ENCODE results near the gene RIT2.

Gene RIT2

GRCh38 chr18:43080671-43081070 lies 34.8 kb downstream of the RIT2 start:
- no peak for DNase-seq

DNA sequence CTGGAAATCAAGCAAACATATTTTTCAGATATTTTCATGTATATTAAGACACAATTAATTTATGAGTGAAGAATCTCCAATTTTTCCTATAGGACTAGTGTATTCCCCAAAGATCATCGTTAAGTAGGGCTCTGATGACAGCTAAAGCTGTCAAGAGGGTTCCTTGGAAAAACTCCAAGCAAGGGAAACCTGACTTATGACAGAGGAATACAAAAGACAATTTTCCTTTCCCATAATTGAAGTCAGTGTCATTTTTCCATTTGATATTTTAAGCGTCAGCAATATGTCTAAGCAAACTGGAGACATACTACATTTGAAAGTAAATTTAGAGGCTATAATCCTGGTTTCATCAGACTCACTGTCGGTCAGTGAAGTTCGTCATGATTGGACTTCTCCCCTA lies 36.1 kb downstream of the RIT2 start:
- DNase-seq = no peak

- DNase-seq = no peak
These were observed 36.9 kb downstream of the RIT2 start for GRCh38 chr18:43078478-43079092.

- no peak for DNase-seq
These were observed 37.8 kb downstream of the RIT2 start for GRCh38 chr18:43077510-43078308.

GRCh38 chr18:43073771-43074170 lies 41.7 kb downstream of the RIT2 start:
- no peak for DNase-seq

DNA sequence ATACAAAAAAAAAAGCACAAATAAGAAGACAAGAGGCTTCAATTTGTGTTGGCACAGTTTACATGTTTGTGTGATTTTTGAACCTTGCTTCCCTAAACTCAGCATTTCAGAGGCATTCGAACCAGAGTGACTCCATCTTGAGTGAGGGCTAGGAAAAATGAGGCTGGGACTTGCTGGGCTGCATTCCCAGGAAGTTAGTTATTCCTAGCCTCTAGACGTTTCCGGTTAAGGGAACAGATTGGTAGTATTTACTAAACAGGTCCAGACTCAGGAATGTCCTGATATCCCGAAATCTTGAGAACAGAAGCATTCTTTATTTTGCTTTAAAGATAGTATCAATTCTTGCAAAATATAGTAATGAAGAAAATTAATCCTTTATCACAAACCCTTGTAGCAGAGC lies 46.7 kb downstream of the RIT2 start:
- no peak for DNase-seq

GRCh38 chr18:43067570-43067969 lies 47.9 kb downstream of the RIT2 start:
- no peak for DNase-seq

- no peak for DNase-seq
These were observed 53.7 kb downstream of the RIT2 start for GRCh38 chr18:43061816-43062215.

DNA sequence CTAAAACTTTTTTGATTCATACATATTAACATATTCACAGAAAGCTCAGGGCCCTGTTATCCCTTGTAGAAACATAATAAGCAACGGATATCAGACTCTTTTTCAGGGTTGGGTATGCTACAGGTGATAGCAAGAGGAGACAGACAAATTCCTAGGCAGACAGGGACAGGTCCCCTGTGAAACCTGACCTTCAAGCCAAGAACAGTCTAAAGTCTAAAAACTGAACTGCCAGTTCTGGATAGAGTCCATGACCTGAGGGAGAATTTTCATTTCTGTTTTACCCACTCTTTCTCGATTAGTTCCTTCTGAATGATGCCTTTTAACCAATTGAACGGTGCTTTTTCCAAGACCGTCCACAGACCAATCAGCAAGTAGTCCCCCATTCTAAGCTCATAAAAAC lies 54.2 kb downstream of the RIT2 start:
- DNase-seq = no peak

DNA sequence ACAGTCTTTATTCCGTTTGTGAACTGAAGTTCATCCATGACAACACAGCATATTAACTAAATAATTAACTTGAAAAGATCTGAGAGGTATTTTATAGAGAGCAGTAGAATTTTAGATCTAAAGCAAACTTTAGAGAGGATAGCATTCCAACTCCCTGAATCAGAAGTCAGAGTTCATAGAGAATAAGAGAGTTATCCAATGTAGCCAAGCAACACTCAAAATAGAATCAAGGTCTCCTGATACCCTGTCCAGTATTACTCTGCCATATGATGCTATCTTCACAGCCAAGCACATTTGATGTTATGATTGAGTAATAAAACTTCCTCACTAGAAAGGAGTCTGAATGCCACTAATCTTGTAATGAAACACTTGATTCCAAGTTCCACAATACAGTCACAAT lies 55.5 kb downstream of the RIT2 start:
- no peak for DNase-seq

DNA sequence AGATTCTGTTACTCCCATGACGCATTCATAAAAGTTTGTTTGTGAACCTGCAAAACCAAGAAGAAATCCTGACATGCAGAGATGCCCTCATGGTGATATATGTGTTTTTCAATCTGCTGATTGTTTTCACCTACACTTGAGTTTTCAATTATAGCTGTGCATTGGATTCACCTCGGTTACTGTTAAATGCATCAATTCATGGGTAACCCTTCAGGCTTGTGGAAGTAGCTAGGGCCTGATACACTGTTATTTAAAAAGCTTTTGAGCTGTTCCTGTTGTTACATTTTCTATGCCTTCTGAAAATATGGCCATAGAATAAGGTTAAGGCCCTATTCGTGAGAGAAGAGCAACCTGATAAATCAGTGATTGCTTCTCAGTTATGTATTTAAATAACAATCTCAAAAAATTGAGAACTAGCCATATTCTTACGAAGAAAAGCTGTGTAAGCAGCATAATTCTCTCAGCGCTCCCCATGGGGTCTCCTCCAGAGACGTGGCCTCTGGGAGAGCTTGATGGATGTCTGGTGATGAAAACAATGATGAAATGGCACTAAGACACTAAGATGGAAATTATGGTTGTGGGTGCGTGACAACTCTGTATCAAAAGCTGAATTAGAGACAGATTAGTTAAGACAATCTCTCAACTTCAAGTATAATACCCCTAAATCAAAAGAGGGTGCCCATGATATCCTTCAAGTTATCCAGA lies 60.5 kb downstream of the RIT2 start:
- DNase-seq = no peak

- no peak for DNase-seq
These were observed 66.5 kb downstream of the RIT2 start for GRCh38 chr18:43049021-43049420.

GRCh38 chr18:43046322-43046721 lies 69.2 kb downstream of the RIT2 start:
- no peak for DNase-seq

DNA sequence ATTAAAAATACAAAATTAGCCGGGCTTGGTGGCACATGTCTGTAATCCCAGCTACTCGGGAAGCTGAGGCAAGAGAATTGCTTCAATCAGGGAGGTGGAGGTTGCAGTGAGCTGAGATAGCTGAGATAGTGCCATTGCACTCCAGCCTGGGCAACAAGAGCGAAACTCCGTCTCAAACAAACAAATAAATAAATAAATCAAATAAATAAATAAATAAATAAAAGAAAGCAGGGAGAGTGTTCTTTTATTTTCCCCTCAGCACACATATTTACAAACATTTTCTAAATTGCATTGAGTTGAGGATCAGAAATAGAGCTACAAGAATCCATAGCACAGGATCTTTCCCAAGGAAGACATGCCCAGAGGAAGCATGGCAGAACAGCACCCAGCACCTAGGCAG lies 71.9 kb downstream of the RIT2 start:
- DNase-seq = no peak

DNA sequence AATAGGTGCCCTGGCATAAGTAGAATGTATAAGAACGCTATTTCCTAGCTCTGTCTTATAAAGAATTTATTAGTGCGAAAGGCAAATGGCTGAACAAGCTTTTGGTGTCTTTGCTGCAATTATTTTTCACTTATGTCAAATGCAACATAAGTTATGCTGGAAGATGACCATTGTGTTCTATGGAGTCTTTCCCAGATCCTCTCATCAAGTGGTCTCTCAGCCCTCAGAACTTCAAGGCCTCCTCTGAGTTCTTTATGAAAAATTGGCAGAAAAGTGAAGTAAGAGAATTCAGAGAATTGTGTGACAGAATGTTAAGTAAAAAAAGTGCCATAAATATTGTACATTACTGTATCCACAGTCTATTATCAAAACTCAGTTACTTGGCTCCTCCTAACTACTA lies 75.2 kb downstream of the RIT2 start:
- no peak for DNase-seq

- DNase-seq = no peak
These were observed 80.6 kb downstream of the RIT2 start for GRCh38 chr18:43034683-43035500.

DNA sequence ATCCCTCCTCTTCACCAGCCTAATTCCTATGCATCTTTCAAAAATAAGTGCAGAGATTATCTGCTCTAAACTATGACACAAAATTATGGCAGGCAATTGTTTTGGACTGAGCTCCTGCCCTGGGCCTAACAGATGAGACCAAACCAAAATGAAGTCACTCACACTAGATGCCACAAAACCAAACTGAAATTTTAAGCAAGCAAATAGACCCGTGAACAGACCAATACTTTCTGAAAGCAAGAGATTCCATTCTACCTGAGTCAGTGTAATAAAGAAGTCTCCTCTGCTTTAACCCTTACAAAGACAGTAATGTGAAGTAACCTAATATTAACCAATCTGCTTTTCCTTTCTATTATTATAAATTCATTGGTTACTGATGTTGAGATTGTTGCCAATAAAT lies 84.3 kb downstream of the RIT2 start:
- no peak for DNase-seq

GRCh38 chr18:43029414-43029813 lies 86.1 kb downstream of the RIT2 start:
- DNase-seq = no peak

DNA sequence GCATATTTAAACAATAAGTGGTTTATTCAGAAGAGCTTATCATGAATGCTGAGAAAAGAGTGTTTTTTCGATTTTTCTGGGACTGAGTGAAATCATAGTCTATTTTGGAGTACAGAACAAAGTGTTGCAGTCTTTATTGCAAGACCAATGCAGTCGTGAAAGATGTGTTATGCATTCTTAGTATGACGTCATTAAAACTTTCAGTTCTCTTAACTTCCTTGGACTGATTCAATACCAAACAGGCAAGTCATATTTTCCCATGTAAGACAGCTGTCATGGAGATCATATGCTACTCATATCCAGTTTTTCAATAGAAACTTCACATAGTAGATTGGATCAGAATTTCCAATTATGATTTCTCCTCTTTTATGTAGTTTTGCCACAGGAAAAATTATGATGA lies 92.6 kb downstream of the RIT2 start:
- DNase-seq = no peak

DNA sequence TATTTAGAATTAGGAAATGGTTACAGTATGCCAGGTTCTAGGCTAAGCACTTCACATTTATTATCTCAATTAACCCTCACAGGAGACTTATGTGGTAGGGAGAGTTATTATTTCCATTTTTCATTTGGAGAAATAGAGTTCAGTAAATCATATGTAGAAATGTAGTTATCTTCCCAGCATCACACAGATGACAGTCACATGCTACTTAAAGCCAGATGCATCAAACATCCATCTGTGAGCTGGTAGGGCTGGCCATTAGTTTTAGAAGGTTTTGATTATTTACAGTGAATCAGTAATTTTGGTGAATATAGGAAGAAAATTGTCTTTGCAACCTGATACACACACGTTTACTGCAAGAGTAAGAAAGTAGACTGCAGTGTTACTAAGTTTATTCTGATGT lies 97.9 kb downstream of the RIT2 start:
- no peak for DNase-seq

DNA sequence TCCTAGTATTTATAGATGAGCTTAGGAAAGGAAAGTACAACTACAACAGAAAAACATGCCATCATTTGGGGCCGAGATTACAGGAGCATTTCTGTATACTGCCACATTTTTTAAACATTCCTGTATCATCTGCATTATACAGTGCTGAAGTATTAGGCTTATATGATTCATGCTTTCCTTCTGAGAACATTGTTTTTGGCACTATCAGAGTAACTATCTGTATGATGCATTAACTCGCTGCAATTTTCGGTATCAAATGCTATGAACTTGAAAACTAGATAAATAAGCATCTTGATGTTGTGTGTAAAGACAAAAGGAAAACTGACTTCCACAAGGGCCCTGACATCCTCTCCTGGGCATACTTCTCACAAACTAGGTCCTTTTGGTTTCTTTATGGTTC lies 102.0 kb downstream of the RIT2 start:
- no peak for DNase-seq

DNA sequence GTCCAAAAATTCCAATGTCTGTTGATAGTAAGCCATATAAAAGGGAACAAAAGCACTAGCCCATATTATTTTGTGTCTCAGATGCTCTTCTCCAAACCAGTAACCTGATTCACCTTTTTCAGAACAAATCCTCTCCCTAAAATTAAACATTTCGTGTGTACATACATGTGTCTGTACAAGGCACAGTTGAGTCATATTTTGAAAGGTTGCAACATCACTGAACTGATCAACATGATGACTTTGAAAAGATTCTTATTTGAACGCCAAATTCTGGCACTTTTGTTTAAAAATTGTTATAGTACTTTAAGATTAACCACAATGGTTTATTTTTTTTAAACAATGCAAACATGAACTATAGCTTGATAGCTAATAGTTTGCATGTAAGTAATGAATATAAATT lies 102.5 kb downstream of the RIT2 start:
- no peak for DNase-seq

GRCh38 chr18:43010611-43011010 lies 104.9 kb downstream of the RIT2 start:
- DNase-seq = no peak

Data from suppressor macrophage treated with lipopolysaccharide for 1 hour (primary cell).